K562 (cell line): ENCODE data around the gene SHE. TPM values are rescaled to one million over a fixed set of nuclear protein-coding genes. Genes with fewer than 3 reads are reported as not detected.

Source experiments
- ARNT ChIP-seq, 2 experiments: fragments of 450-650 bp; IDR thresholded peaks; 2 replicates each; pipeline ENCODE4 v1.6.1; 2016; ENCODE audit warnings: mild to moderate bottlenecking in 1 of 2
- GATAD2B ChIP-seq: fragments of 450-650 bp; IDR thresholded peaks from 2 replicates; pipeline ENCODE4 v1.6.1; 2017; ENCODE audit warnings: mild to moderate bottlenecking, borderline replicate concordance
- GTF2F1 ChIP-seq: IDR thresholded peaks from 2 replicates; pipeline ENCODE4 v1.6.1; 2011; ENCODE audit warnings: low read depth, low read length, improper control_type of control experiment
- NRF1 ChIP-seq, 2 experiments: fragments of 450-650 bp; IDR thresholded peaks in 1 of 2; conservative IDR thresholded peaks in 1 of 2; 2 replicates each; pipeline ENCODE4 v1.6.1; 2014; ENCODE audit warnings: mild to moderate bottlenecking in 2 of 2
- STAT6 ChIP-seq: sonication (generic); formaldehyde crosslinking; IDR thresholded peaks from 2 replicates; pipeline ENCODE4 v1.8.1; 2023; ENCODE audit warnings: mild to moderate bottlenecking, missing genetic modification reagents
- YY1 ChIP-seq, 3 experiments: IDR thresholded peaks; 2 replicates each; pipeline ENCODE4 v1.6.1; 2011; ENCODE audit warnings: low read length in 2 of 3, mild to moderate bottlenecking in 2 of 3, moderate library complexity in 2 of 3, borderline replicate concordance in 1 of 3, control low read depth in 1 of 3, low read depth in 1 of 3; ENCODE audit not compliant: insufficient read depth in 3 of 3, insufficient replicate concordance in 2 of 3, control insufficient read depth in 1 of 3, insufficient read length in 1 of 3; ENCODE audit errors: extremely low read depth in 1 of 3
- polyA plus RNA-seq, 8 experiments: library from polyadenylated mRNA; depleted of rRNA in 4 of 8; stranded (reverse) in 5 of 8; unstranded in 3 of 8; fragments of >200 nt; fragmentation: Nextera tagmentation in 2 of 8; fragmentation: Illumina TruSeq in 1 of 8; extraction: Ambion mirVana in 2 of 8; extraction: Trizol in 1 of 8; gene quantifications; 2 replicates each; pipeline versions ENCODE4 v1.2.1 to v1.2.3, GENCODE V29; 2011 to 2014; ENCODE audit warnings: inconsistent platforms in 1 of 8, missing spikeins in 1 of 8
- total RNA-seq, 7 experiments: library from RNA; depleted of rRNA in 6 of 7; stranded (reverse); fragments of >200 nt in 6 of 7; fragmentation: Illumina TruSeq in 2 of 7; extraction: Trizol in 2 of 7; gene quantifications; 2 replicates each; pipeline versions ENCODE4 v1.2.1 to v1.2.3, GENCODE V29; 2011 to 2021; ENCODE audit warnings: low replicate concordance in 1 of 7

SHE gene
- total and polyA plus RNA-seq, 9 of the 15 experiments (the other 6 are each of a cell fraction or from before 2014, with no cell fraction given): 0.01 to 0.05 TPM; not detected in 7

- TF ChIP-seq STAT6 (CRISPR knock-in tag) (no peak), GATAD2B (no peak), GTF2F1 (no peak), NRF1 (conservative IDR thresholded peaks at IDR 0.05 in 1 of 2, IDR thresholded peaks at IDR 0.05 in 1 of 2) (no peak), ARNT (IDR thresholded peaks at IDR 0.05) (no peak), YY1 (IDR thresholded peaks at IDR 0.05; ENCODE audit: borderline replicate concordance in 1 of 3, control insufficient read depth in 1 of 3, extremely low read depth in 1 of 3, insufficient read depth in 3 of 3, insufficient read length in 1 of 3, insufficient replicate concordance in 2 of 3, low read depth in 1 of 3, low read length in 2 of 3) (no peak)
These were observed 21.2 kb downstream of the SHE start (continued) for GRCh38 chr1:154481053-154481452.
